Neural cell (in vitro differentiated cells): ENCODE data around the gene ERAL1.

Experiments
- EP300 ChIP-seq: fragments of 450-650 bp; conservative IDR thresholded peaks from 2 replicates; pipeline ENCODE4 v1.6.1; 2014; ENCODE audit warnings: antibody characterized with exemption, mild to moderate bottlenecking, moderate library complexity; ENCODE audit not compliant: poor library complexity, severe bottlenecking
- EZH2 ChIP-seq: fragments of 200-600, 300-800 bp; shearing (Covaris generic), sonication (generic); IDR thresholded peaks from 2 replicates; pipeline ENCODE4 v1.6.1; 2014; ENCODE audit warnings: antibody characterized with exemption, low read length, borderline replicate concordance, mild to moderate bottlenecking; ENCODE audit not compliant: insufficient read depth, poor library complexity, severe bottlenecking
- MXI1 ChIP-seq: fragments of 450-650 bp; conservative IDR thresholded peaks from 2 replicates; pipeline ENCODE4 v1.6.1; 2014; ENCODE audit warnings: antibody characterized with exemption, mild to moderate bottlenecking; ENCODE audit not compliant: poor library complexity, severe bottlenecking
- POLR2AphosphoS5 ChIP-seq: IDR thresholded peaks from 2 replicates; pipeline ENCODE4 v1.6.1; 2012
- RAD21 ChIP-seq: fragments of 450-650 bp; conservative IDR thresholded peaks from 2 replicates; pipeline ENCODE4 v1.6.1; 2014; ENCODE audit warnings: antibody characterized with exemption, mild to moderate bottlenecking, moderate library complexity
- REST ChIP-seq: IDR thresholded peaks from 2 replicates; pipeline ENCODE4 v1.6.1; 2012; ENCODE audit warnings: borderline replicate concordance
- SMC3 ChIP-seq: fragments of 450-650 bp; conservative IDR thresholded peaks from 2 replicates; pipeline ENCODE4 v1.6.1; 2014; ENCODE audit warnings: antibody characterized with exemption, mild to moderate bottlenecking, moderate library complexity; ENCODE audit not compliant: poor library complexity
- TAF1 ChIP-seq: IDR thresholded peaks from 2 replicates; pipeline ENCODE4 v1.6.1; 2012; ENCODE audit warnings: low read depth
- TF ChIP-seq, protein P1 (sequence below): fragments of 450-650 bp; IDR thresholded peaks from 2 replicates; pipeline ENCODE4 v1.5.1; 2014; ENCODE audit warnings: antibody characterized with exemption, mild to moderate bottlenecking, moderate library complexity; ENCODE audit not compliant: poor library complexity, severe bottlenecking

DNA sequence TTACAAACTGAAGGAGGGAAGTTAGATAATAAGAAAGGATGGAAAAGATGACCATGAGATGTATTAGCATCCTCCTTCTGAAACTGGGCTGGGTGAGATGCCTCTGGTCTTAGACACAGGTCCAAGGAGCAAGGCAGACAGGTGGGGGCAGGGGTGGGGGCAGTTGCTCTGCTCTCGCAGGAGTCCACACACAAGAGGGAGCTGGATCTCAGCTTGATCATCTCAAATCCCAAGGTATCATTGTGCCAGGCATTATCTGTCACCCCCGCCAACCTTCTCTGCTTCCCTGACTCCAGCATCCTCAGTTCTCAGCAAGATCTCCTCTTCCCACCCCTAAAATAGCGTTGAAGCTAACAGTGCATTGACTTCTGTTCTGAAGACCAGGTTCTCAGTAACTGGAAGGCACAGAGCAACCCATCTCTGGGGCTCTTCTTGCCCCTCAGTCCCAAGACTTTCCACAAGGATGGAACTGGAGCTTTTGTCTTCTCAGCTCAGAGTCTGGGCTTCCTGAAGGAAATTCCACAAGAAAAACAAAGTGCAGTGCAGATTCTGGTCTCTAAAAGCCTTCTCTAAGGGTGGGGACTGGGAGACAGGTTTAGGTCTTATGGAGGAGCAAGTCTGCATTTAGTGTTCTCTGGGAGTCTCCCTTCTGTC is 41.1 kb downstream of the ERAL1 start:
- TF ChIP-seq, protein P1, sequence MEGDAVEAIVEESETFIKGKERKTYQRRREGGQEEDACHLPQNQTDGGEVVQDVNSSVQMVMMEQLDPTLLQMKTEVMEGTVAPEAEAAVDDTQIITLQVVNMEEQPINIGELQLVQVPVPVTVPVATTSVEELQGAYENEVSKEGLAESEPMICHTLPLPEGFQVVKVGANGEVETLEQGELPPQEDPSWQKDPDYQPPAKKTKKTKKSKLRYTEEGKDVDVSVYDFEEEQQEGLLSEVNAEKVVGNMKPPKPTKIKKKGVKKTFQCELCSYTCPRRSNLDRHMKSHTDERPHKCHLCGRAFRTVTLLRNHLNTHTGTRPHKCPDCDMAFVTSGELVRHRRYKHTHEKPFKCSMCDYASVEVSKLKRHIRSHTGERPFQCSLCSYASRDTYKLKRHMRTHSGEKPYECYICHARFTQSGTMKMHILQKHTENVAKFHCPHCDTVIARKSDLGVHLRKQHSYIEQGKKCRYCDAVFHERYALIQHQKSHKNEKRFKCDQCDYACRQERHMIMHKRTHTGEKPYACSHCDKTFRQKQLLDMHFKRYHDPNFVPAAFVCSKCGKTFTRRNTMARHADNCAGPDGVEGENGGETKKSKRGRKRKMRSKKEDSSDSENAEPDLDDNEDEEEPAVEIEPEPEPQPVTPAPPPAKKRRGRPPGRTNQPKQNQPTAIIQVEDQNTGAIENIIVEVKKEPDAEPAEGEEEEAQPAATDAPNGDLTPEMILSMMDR, result no peak
- TF ChIP-seq TAF1 (no peak), EZH2 (no peak), EP300 (no peak), REST (no peak), RAD21 (no peak), POLR2AphosphoS5 (no peak), SMC3 (no peak), MXI1 (no peak)
